Common myeloid progenitor, CD34-positive (primary cell): ENCODE data around the gene XPNPEP3.
"Not testable (repeated sequence)": the region's sequence is repeated elsewhere in the genome, so short reads cannot be mapped to it uniquely, and the experiment has no call there.

Experiments
- CTCF ChIA-PET: fragments of 350-600 bp; sonication (Branson Sonifier 250); formaldehyde crosslinking; loops from one replicate; lab custom pipeline; 2021; ENCODE audit warnings: antibody characterized with exemption; lab: Charles Lee
- POLR2A ChIA-PET: fragments of 350-600 bp; sonication (Branson Sonifier 250); formaldehyde crosslinking; loops from one replicate; lab custom pipeline; 2021; ENCODE audit warnings: antibody characterized with exemption; lab: Charles Lee
- DNase-seq, 3 donors: peaks; one replicate each; pipeline versions ENCODE4 v3.0.0 to v3.0.0-alpha.2; 2013
- H3K27ac ChIP-seq, 2 experiments: 1 replicate in 1 of 2; 2 replicates in 1 of 2; pipeline ENCODE4 v1.7.0; 2013; ENCODE audit warnings: inconsistent platforms in 2 of 2, low read length in 2 of 2, mild to moderate bottlenecking in 2 of 2, low read depth in 1 of 2, moderate library complexity in 1 of 2; ENCODE audit not compliant: severe bottlenecking in 2 of 2, insufficient read depth in 1 of 2, poor library complexity in 1 of 2
- H3K27me3 ChIP-seq, 5 experiments: replicated peaks in 2 of 5; 1 replicate in 3 of 5; 2 replicates in 2 of 5; pipeline versions ENCODE4 v1.6.1 to v1.7.0; 2013; ENCODE audit warnings: low read length in 4 of 5, mild to moderate bottlenecking in 2 of 5, moderate library complexity in 2 of 5, inconsistent platforms in 1 of 5; ENCODE audit not compliant: insufficient read depth in 5 of 5, control insufficient read depth in 4 of 5
- H3K36me3 ChIP-seq, 4 experiments: 1 replicate in 2 of 4; 2 replicates in 2 of 4; pipeline versions ENCODE4 v1.6.1 to v1.7.0; 2013; ENCODE audit warnings: low read length in 3 of 4, control low read depth in 1 of 4, mild to moderate bottlenecking in 1 of 4; ENCODE audit not compliant: control insufficient read depth in 4 of 4, insufficient read depth in 4 of 4
- H3K4me1 ChIP-seq, 4 experiments: 1 replicate in 3 of 4; 2 replicates in 1 of 4; pipeline versions ENCODE4 v1.6.1 to v1.7.1; 2013; ENCODE audit warnings: low read length in 3 of 4, mild to moderate bottlenecking in 3 of 4, control low read depth in 1 of 4, inconsistent platforms in 1 of 4, moderate library complexity in 1 of 4; ENCODE audit not compliant: control insufficient read depth in 4 of 4, insufficient read depth in 4 of 4; ENCODE audit errors: control extremely low read depth in 1 of 4
- H3K4me3 ChIP-seq, 7 experiments: 1 replicate in 4 of 7; 2 replicates in 3 of 7; pipeline versions ENCODE4 v1.5.1 to v1.7.0; 2013; ENCODE audit warnings: mild to moderate bottlenecking in 7 of 7, low read length in 6 of 7, moderate library complexity in 6 of 7, inconsistent platforms in 2 of 7, low read depth in 2 of 7, control low read depth in 1 of 7; ENCODE audit not compliant: insufficient read depth in 4 of 7, control insufficient read depth in 1 of 7; ENCODE audit errors: extremely low read depth in 1 of 7
- H3K9me3 ChIP-seq, 5 experiments: 1 replicate in 4 of 5; 2 replicates in 1 of 5; pipeline versions ENCODE4 v1.6.1 to v1.7.1; 2013; ENCODE audit warnings: low read length in 4 of 5, mild to moderate bottlenecking in 2 of 5, inconsistent platforms in 1 of 5, low read depth in 1 of 5, moderate library complexity in 1 of 5; ENCODE audit not compliant: control insufficient read depth in 4 of 5, insufficient read depth in 2 of 5; ENCODE audit errors: control extremely low read depth in 1 of 5
- WGBS: methylation state at CpG from one replicate; pipeline ENCODE4 v1.1.5; 2013; ENCODE audit not compliant: insufficient coverage; 5-methylcytosine and 5-hydroxymethylcytosine counted together

XPNPEP3 gene

GRCh38 chr22:40868379-40868778 lies 11.4 kb downstream of the XPNPEP3 start:
- CTCF ChIA-PET: interaction anchor here (1.6 to 1.7 kb wide), 2 partner anchors 8 to 11 kb away, joined by 4 to 6 read pairs; partner anchors contain the start of gene XPNPEP3
- H3K4me1 ChIP-seq, H3K27ac ChIP-seq, H3K9me3 ChIP-seq, DNase-seq, H3K4me3 ChIP-seq, H3K27me3 ChIP-seq: not testable (repeated sequence)
- peaks cover 0 to 14% (median under 1%) of the 10 kb centered on the region in 4 experiments for H3K36me3 ChIP-seq
- POLR2A ChIA-PET: interaction anchor here (0.6 kb wide), 1 partner anchor 12 kb away, joined by 3 read pairs; the partner anchor contains the start of gene XPNPEP3
- WGBS: 98% methylated on average over 5 of the region's 6 CpGs

- Histone ChIP-seq H3K36me3 (peaks cover 0 to 17% (median under 1%) of the 10 kb centered on the region in 4 experiments), H3K27ac (no peak overlapping the region), H3K4me3 (no peak overlapping the region), H3K9me3 (no peaks in the 10 kb centered on the region), H3K4me1 (no peaks in the 10 kb centered on the region), H3K27me3 (no peaks in the 10 kb centered on the region)
- no peak for DNase-seq
- WGBS: 100% methylated on average over 2 of the region's 3 CpGs
- ChIA-PET CTCF (interaction anchor here (1.2 kb wide), 1 partner anchor 12 kb away, joined by 5 read pairs; no protein-coding TSS in a partner anchor), POLR2A (no interaction called here)
Observed at GRCh38 chr22:40874016-40874415, 17.1 kb downstream of the XPNPEP3 start.

GRCh38 chr22:40875111-40875510 lies 18.2 kb downstream of the XPNPEP3 start:
- Histone ChIP-seq H3K4me3 (no peak overlapping the region), H3K36me3 (peaks cover 0 to 13% (median under 1%) of the 10 kb centered on the region in 4 experiments), H3K4me1 (no peaks in the 10 kb centered on the region), H3K27me3 (no peaks in the 10 kb centered on the region), H3K27ac (no peak overlapping the region), H3K9me3 (no peaks in the 10 kb centered on the region)
- ChIA-PET POLR2A (no interaction called here), CTCF (no interaction called here)
- 100% methylated on average over 1 of the region's 3 CpGs for WGBS
- DNase-seq: no peak

- peaks cover 2 to 9% (median 5%) of the 10 kb centered on the region in 4 experiments for H3K36me3 ChIP-seq
- ChIA-PET CTCF (interaction anchor here (1.1 to 1.3 kb wide), 2 partner anchors 9 to 22 kb away, joined by 3 to 6 read pairs; no protein-coding TSS in a partner anchor), POLR2A (no interaction called here)
- WGBS: no CpG with 5 or more reads among the region's 1 CpG
- no peak overlapping the region for H3K27ac ChIP-seq
- H3K9me3 ChIP-seq: no peaks in the 10 kb centered on the region
- H3K4me1 ChIP-seq: no peaks in the 10 kb centered on the region
- H3K4me3 ChIP-seq: no peak overlapping the region
- DNase-seq: no peak
- H3K27me3 ChIP-seq: no peaks in the 10 kb centered on the region
Observed at GRCh38 chr22:40876907-40877306, 20.0 kb downstream of the XPNPEP3 start.

GRCh38 chr22:40877488-40877887 lies 20.5 kb downstream of the XPNPEP3 start:
- POLR2A ChIA-PET: no interaction called here
- no peaks in the 10 kb centered on the region for H3K4me1 ChIP-seq
- CTCF ChIA-PET: no interaction called here

GRCh38 chr22:40878922-40879321 lies 22.0 kb downstream of the XPNPEP3 start:
- no CpG with 5 or more reads among the region's 2 CpGs for whole genome bisulfite sequencing

More at GRCh38 chr22:40877488-40877887, 20.5 kb downstream of the XPNPEP3 start:
- Histone ChIP-seq H3K4me3 (no peak overlapping the region), H3K36me3 (peaks cover 2 to 9% (median 8%) of the 10 kb centered on the region in 4 experiments), H3K27ac (no peak overlapping the region), H3K9me3 (no peaks in the 10 kb centered on the region), H3K27me3 (no peaks in the 10 kb centered on the region)
- no peak for DNase-seq
- WGBS: 100% methylated on average over 2 of the region's 3 CpGs

GRCh38 chr22:40889116-40889515 lies 32.2 kb downstream of the XPNPEP3 start:
- ChIA-PET CTCF (interaction anchor here (1.0 kb wide), 1 partner anchor 10 kb away, joined by 4 read pairs; no protein-coding TSS in a partner anchor), POLR2A (no interaction called here)
- Histone ChIP-seq H3K27ac (no peak overlapping the region), H3K4me3 (no peak overlapping the region), H3K4me1 (no peaks in the 10 kb centered on the region), H3K36me3 (peaks cover 5 to 29% (median 17%) of the 10 kb centered on the region in 4 experiments), H3K9me3 (no peaks in the 10 kb centered on the region), H3K27me3 (no peaks in the 10 kb centered on the region)
- no peak for DNase-seq

More at GRCh38 chr22:40878922-40879321, 22.0 kb downstream of the XPNPEP3 start:
- no peaks in the 10 kb centered on the region for H3K27me3 ChIP-seq
- POLR2A ChIA-PET: no interaction called here
- CTCF ChIA-PET: interaction anchor here (0.8 kb wide), 1 partner anchor 21 kb away, joined by 3 read pairs; no protein-coding TSS in a partner anchor
- H3K4me1 ChIP-seq: no peaks in the 10 kb centered on the region
- DNase-seq: no peak
- peaks cover 0 to 17% (median 10%) of the 10 kb centered on the region in 4 experiments for H3K36me3 ChIP-seq
- H3K9me3 ChIP-seq: no peaks in the 10 kb centered on the region
- no peak overlapping the region for H3K4me3 ChIP-seq
- H3K27ac ChIP-seq: no peak overlapping the region
